H9 (cell line): ENCODE data around the gene TESK1. TPM values are rescaled to one million over a fixed set of nuclear protein-coding genes. Genes with fewer than 3 reads are reported as not detected.

Experiments used
- DNase-seq: peaks from one replicate; pipeline ENCODE4 v3.0.0-alpha.2; 2017
- H2AFZ ChIP-seq: one replicate; pipeline ENCODE4 v1.6.1; 2013; ENCODE audit warnings: mild to moderate bottlenecking, low read length, control low read depth, moderate library complexity
- H2AK5ac ChIP-seq: 2 replicates; pipeline ENCODE4 v1.6.1; 2013; ENCODE audit warnings: low read length, control low read depth, mixed read lengths; ENCODE audit not compliant: insufficient read length
- H2BK120ac ChIP-seq: one replicate; pipeline ENCODE4 v1.6.1; 2013; ENCODE audit warnings: low read depth, mild to moderate bottlenecking, low read length, control low read depth, inconsistent platforms; ENCODE audit not compliant: poor library complexity, severe bottlenecking
- H2BK12ac ChIP-seq: 2 replicates; pipeline ENCODE4 v1.6.1; 2013; ENCODE audit warnings: low read length, control low read depth, mixed read lengths, low read depth; ENCODE audit not compliant: insufficient read length
- H2BK15ac ChIP-seq: 2 replicates; pipeline ENCODE4 v1.6.1; 2013; ENCODE audit warnings: low read depth, low read length, control low read depth
- H2BK20ac ChIP-seq: one replicate; pipeline ENCODE4 v1.6.1; 2013; ENCODE audit warnings: low read depth, mild to moderate bottlenecking, low read length, control low read depth, inconsistent platforms; ENCODE audit not compliant: poor library complexity, severe bottlenecking
- H2BK5ac ChIP-seq: 2 replicates; pipeline ENCODE4 v1.6.1; 2013; ENCODE audit warnings: low read length, control low read depth, mixed read lengths; ENCODE audit not compliant: insufficient read length
- H3K14ac ChIP-seq: 2 replicates; pipeline ENCODE4 v1.6.1; 2013; ENCODE audit warnings: low read length, control low read depth; ENCODE audit not compliant: insufficient read depth
- H3K18ac ChIP-seq: 2 replicates; pipeline ENCODE4 v1.6.1; 2013; ENCODE audit warnings: low read depth, mild to moderate bottlenecking, mixed read lengths, low read length, control low read depth; ENCODE audit not compliant: insufficient read length
- H3K23ac ChIP-seq: 2 replicates; pipeline ENCODE4 v1.6.1; 2013; ENCODE audit warnings: low read length, control low read depth, mixed read lengths, low read depth; ENCODE audit not compliant: insufficient read length
- H3K23me2 ChIP-seq: 2 replicates; pipeline ENCODE4 v1.6.1; 2013; ENCODE audit warnings: low read depth, mild to moderate bottlenecking, mixed read lengths, low read length, control low read depth; ENCODE audit not compliant: insufficient read length, poor library complexity, severe bottlenecking
- H3K27ac ChIP-seq: 2 replicates; pipeline ENCODE4 v1.5.1; 2013; ENCODE audit warnings: low read length, control low read depth, mixed read lengths, low read depth; ENCODE audit not compliant: insufficient read length
- H3K27me3 ChIP-seq: 2 replicates; pipeline ENCODE4 v1.6.1; 2013; ENCODE audit warnings: low read length, control low read depth, inconsistent platforms; ENCODE audit not compliant: insufficient read depth
- H3K4ac ChIP-seq: 2 replicates; pipeline ENCODE4 v1.6.1; 2013; ENCODE audit warnings: low read depth, mild to moderate bottlenecking, control low read depth, inconsistent platforms, low read length, moderate library complexity
- H3K4me1 ChIP-seq: 2 replicates; pipeline ENCODE4 v1.6.1; 2013; ENCODE audit warnings: low read length, control low read depth, inconsistent platforms; ENCODE audit not compliant: insufficient read depth
- H3K4me2 ChIP-seq: 2 replicates; pipeline ENCODE4 v1.6.1; 2013; ENCODE audit warnings: low read length, control low read depth, mixed read lengths; ENCODE audit not compliant: insufficient read length, insufficient read depth
- H3K56ac ChIP-seq: 2 replicates; pipeline ENCODE4 v1.6.1; 2013; ENCODE audit warnings: low read depth, mild to moderate bottlenecking, mixed read lengths, low read length, control low read depth; ENCODE audit not compliant: insufficient read length
- H3K79me1 ChIP-seq: 2 replicates; pipeline ENCODE4 v1.6.1; 2013; ENCODE audit warnings: low read depth, mild to moderate bottlenecking, moderate library complexity, low read length, control low read depth, inconsistent platforms; ENCODE audit not compliant: insufficient read depth, poor library complexity, severe bottlenecking
- H3K79me2 ChIP-seq: 2 replicates; pipeline ENCODE4 v1.6.1; 2013; ENCODE audit warnings: low read length, control low read depth, inconsistent platforms; ENCODE audit not compliant: insufficient read depth
- H3K9ac ChIP-seq: 2 replicates; pipeline ENCODE4 v1.6.1; 2013; ENCODE audit warnings: low read length, control low read depth, mixed read lengths; ENCODE audit not compliant: insufficient read length; ENCODE audit errors: extremely low read depth
- H3K9me3 ChIP-seq: one replicate; pipeline ENCODE4 v1.6.1; 2013; ENCODE audit warnings: low read depth, low read length, inconsistent platforms; ENCODE audit not compliant: control insufficient read depth
- H3T11ph ChIP-seq: one replicate; pipeline ENCODE4 v1.6.1; 2013; ENCODE audit warnings: mild to moderate bottlenecking, low read length, control low read depth, inconsistent platforms
- H4K20me1 ChIP-seq: one replicate; pipeline ENCODE4 v1.6.1; 2013; ENCODE audit not compliant: control insufficient read depth, insufficient read length, insufficient read depth
- H4K5ac ChIP-seq: 2 replicates; pipeline ENCODE4 v1.6.1; 2013; ENCODE audit warnings: low read depth, mild to moderate bottlenecking, mixed read lengths, low read length, control low read depth; ENCODE audit not compliant: insufficient read length
- H4K8ac ChIP-seq: replicated peaks from 2 replicates; pipeline ENCODE4 v1.6.1; 2013; ENCODE audit warnings: low read length, control low read depth, mixed read lengths, low read depth; ENCODE audit not compliant: insufficient read length
- H4K91ac ChIP-seq: 2 replicates; pipeline ENCODE4 v1.6.1; 2013; ENCODE audit warnings: low read depth, mild to moderate bottlenecking, moderate library complexity, mixed read lengths, low read length, control low read depth; ENCODE audit not compliant: insufficient read length
- H3K27ac Mint-ChIP-seq, 3 experiments: 2 replicates in 2 of 3; 3 replicates in 1 of 3; pipeline ENCODE4 v1.8.0; 2020 to 2021; ENCODE audit warnings: mixed read lengths in 3 of 3, mild to moderate bottlenecking in 1 of 3, moderate library complexity in 1 of 3
- H3K27me3 Mint-ChIP-seq: 2 replicates; pipeline ENCODE4 v1.8.0; 2021; ENCODE audit warnings: low read depth, mild to moderate bottlenecking, moderate library complexity, mixed read lengths
- H3K36me3 Mint-ChIP-seq, 3 experiments: 2 replicates in 2 of 3; 3 replicates in 1 of 3; pipeline ENCODE4 v1.8.0; 2020 to 2021; ENCODE audit warnings: low read depth in 3 of 3, mixed read lengths in 3 of 3; ENCODE audit not compliant: insufficient read depth in 1 of 3
- H3K4me1 Mint-ChIP-seq, 2 experiments: 2 replicates each; pipeline ENCODE4 v1.8.0; 2020; ENCODE audit warnings: mixed read lengths in 2 of 2
- H3K4me3 Mint-ChIP-seq, 2 experiments: 2 replicates in 1 of 2; 3 replicates in 1 of 2; pipeline ENCODE4 v1.8.0; 2020 to 2021; ENCODE audit warnings: mild to moderate bottlenecking in 2 of 2, mixed read lengths in 2 of 2, moderate library complexity in 1 of 2
- H3K9me3 Mint-ChIP-seq, 2 experiments: 2 replicates in 1 of 2; 3 replicates in 1 of 2; pipeline ENCODE4 v1.8.0; 2020; ENCODE audit warnings: mild to moderate bottlenecking in 2 of 2, mixed read lengths in 2 of 2, moderate library complexity in 1 of 2
- WGBS: extraction: QIAGEN DNeasy Blood & Tissue Kit; methylation state at CpG from one replicate; pipeline ENCODE4 v1.1.7; 2013; ENCODE audit warnings: missing lambda C conversion rate, low lambda C conversion rate, mixed read lengths; ENCODE audit not compliant: insufficient read length; ENCODE audit errors: extremely low coverage; 5-methylcytosine and 5-hydroxymethylcytosine counted together
- total RNA-seq: library from RNA; stranded (reverse); gene quantifications from 2 replicates; pipeline ENCODE4 v1.2.1, GENCODE V29; 2021
- TF ChIP-seq, protein P1 (sequence below): fragments of 200-600 bp; sonication (generic); conservative IDR thresholded peaks from 3 replicates; pipeline ENCODE4 v1.8.0; 2021; ENCODE audit warnings: antibody characterized with exemption, mild to moderate bottlenecking

The TESK1 gene
- total RNA-seq, 1 experiment from 2014 or later = 28.6 TPM

- Histone ChIP-seq H4K5ac (no peak overlapping the region), H2BK120ac (no peak overlapping the region), H3T11ph (no peak overlapping the region), H3K4me1 (peaks cover 3% of the 10 kb centered on the region; the same call in 1 of the 2 replicates), H3K14ac (no peak overlapping the region), H2BK12ac (no peak overlapping the region), H3K23ac (no peak overlapping the region), H3K23me2 (peaks cover 11% of the 10 kb centered on the region), H4K20me1 (no peaks in the 10 kb centered on the region), H3K9me3 (no peaks in the 10 kb centered on the region), H3K4ac (no peak overlapping the region), H2AK5ac (no peak overlapping the region), H3K4me2 (no peak overlapping the region), H3K9ac (no peak overlapping the region), H2BK20ac (no peak overlapping the region), H3K27ac (no peak overlapping the region), H3K56ac (no peak overlapping the region), H3K79me2 (no peaks in the 10 kb centered on the region), H4K91ac (no peak overlapping the region), H3K18ac (no peak overlapping the region), H4K8ac (no peak overlapping the region), H2BK15ac (no peak overlapping the region), H2BK5ac (no peak overlapping the region), H2AFZ (no peak overlapping the region), H3K79me1 (no peaks in the 10 kb centered on the region), H3K27me3 (no peaks in the 10 kb centered on the region)
- no CpG with 5 or more reads among the region's 17 CpGs for WGBS
- H3K4me3 Mint-ChIP-seq = peak overlapping the region; percentile 21 to 85; a peak in 3 of 5 replicates
- no peak for DNase-seq
- H3K4me1 Mint-ChIP-seq = peaks cover 18 to 20% of the 10 kb centered on the region in 2 experiments
- TF ChIP-seq, protein P1, sequence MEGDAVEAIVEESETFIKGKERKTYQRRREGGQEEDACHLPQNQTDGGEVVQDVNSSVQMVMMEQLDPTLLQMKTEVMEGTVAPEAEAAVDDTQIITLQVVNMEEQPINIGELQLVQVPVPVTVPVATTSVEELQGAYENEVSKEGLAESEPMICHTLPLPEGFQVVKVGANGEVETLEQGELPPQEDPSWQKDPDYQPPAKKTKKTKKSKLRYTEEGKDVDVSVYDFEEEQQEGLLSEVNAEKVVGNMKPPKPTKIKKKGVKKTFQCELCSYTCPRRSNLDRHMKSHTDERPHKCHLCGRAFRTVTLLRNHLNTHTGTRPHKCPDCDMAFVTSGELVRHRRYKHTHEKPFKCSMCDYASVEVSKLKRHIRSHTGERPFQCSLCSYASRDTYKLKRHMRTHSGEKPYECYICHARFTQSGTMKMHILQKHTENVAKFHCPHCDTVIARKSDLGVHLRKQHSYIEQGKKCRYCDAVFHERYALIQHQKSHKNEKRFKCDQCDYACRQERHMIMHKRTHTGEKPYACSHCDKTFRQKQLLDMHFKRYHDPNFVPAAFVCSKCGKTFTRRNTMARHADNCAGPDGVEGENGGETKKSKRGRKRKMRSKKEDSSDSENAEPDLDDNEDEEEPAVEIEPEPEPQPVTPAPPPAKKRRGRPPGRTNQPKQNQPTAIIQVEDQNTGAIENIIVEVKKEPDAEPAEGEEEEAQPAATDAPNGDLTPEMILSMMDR = no peak
- peaks cover 2 to 3% of the 10 kb centered on the region in 2 experiments; a peak in 3 of 5 replicates for H3K9me3 Mint-ChIP-seq
- H3K36me3 Mint-ChIP-seq = peaks cover 16 to 22% (median 20%) of the 10 kb centered on the region in 3 experiments
- no peak overlapping the region for H3K27ac Mint-ChIP-seq
- H3K27me3 Mint-ChIP-seq = peaks cover 18% of the 10 kb centered on the region
Observed at GRCh38 chr9:35656348-35656747, 51.3 kb downstream of the TESK1 start.
